Activated T-helper 17 cell treated with anti-CD3 and anti-CD28 coated beads, Interleukin-2, amount 50 U/mL, for 72 hours (primary cell): ENCODE data around the gene SLC14A1. TPM values are rescaled to one million over a fixed set of nuclear protein-coding genes. Genes with fewer than 3 reads are reported as not detected.

Experiments used
- ATAC-seq: fragments of 150-1000 bp; cut with Tn5 transposase; replicated peaks from 2 replicates; pipeline ENCODE4 v1.10.0; 2021; ENCODE audit warnings: mild to moderate bottlenecking, moderate library complexity
- H3K27ac Mint-ChIP-seq: one replicate; pipeline ENCODE4 v1.8.0; 2022; ENCODE audit warnings: mixed read lengths
- H3K27me3 Mint-ChIP-seq: one replicate; pipeline ENCODE4 v1.8.0; 2022; ENCODE audit warnings: mixed read lengths
- H3K36me3 Mint-ChIP-seq: one replicate; pipeline ENCODE4 v1.8.0; 2022; ENCODE audit warnings: low read depth, mild to moderate bottlenecking, mixed read lengths
- H3K4me1 Mint-ChIP-seq: one replicate; pipeline ENCODE4 v1.8.0; 2022; ENCODE audit warnings: mixed read lengths
- H3K4me3 Mint-ChIP-seq: one replicate; pipeline ENCODE4 v1.8.0; 2022; ENCODE audit warnings: mild to moderate bottlenecking, mixed read lengths
- H3K9me3 Mint-ChIP-seq: one replicate; pipeline ENCODE4 v1.8.0; 2022; ENCODE audit warnings: mixed read lengths
- total RNA-seq, 2 donors: library from RNA; stranded (reverse); gene quantifications; one replicate each; pipeline ENCODE4 v1.2.3, GENCODE V29; 2022

The SLC14A1 gene
- total RNA-seq, 2 donors from 2014 or later, result 0.17 to 1.1 TPM

DNA sequence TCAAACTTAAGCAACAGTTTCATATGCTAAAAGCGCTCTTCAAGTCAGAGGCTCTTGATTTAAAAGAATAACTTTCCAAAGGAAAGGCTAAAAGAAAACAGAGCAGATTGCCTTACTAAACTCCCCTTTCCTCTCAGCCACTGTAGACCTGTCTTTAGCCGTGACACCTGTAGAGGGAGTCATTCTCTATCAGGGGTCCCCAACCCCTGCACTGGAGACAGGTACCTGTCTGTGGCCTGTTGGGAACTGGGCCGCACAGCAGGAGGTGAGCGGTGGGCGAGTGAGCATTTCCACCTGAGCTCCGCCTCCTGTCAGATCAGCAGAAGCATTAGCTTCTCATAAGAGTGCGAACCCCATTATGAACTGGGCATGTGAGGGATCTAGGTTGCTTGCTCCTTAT lies 9.6 kb downstream of the SLC14A1 start:
- no peak overlapping the region for H3K27ac Mint-ChIP-seq
- no peaks in the 10 kb centered on the region for H3K9me3 Mint-ChIP-seq

DNA sequence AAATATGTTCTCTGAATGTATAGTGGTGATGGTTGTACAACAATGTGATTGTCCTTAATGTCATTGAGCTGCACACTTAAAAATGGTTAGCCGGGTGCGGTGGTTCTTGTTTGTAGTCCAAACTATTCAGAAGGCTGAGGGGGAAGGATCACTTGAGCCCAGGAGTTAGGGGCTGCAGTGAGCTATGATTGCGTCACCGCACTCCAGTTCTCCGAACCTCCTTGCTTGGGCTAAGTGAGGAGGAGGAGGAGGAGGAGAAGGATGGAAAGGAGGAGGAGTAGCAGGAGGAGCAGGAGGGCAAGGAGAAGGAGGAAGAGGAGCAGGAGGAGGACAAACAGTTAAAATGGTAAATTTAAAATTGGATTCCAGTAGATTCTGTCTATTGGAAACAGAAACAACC lies 10.5 kb downstream of the SLC14A1 start:
- ATAC-seq, result no peak
- no peaks in the 10 kb centered on the region for H3K9me3 Mint-ChIP-seq
- H3K4me3 Mint-ChIP-seq, result no peak overlapping the region
- H3K27ac Mint-ChIP-seq, result no peak overlapping the region
- no peaks in the 10 kb centered on the region for H3K36me3 Mint-ChIP-seq
- no peaks in the 10 kb centered on the region for H3K27me3 Mint-ChIP-seq
- no peaks in the 10 kb centered on the region for H3K4me1 Mint-ChIP-seq

More for the DNA sequence above, 9.6 kb downstream of the SLC14A1 start:
- no peaks in the 10 kb centered on the region for H3K4me1 Mint-ChIP-seq
- no peak overlapping the region for H3K4me3 Mint-ChIP-seq
- H3K27me3 Mint-ChIP-seq, result no peaks in the 10 kb centered on the region
- no peaks in the 10 kb centered on the region for H3K36me3 Mint-ChIP-seq
- no peak for ATAC-seq

DNA sequence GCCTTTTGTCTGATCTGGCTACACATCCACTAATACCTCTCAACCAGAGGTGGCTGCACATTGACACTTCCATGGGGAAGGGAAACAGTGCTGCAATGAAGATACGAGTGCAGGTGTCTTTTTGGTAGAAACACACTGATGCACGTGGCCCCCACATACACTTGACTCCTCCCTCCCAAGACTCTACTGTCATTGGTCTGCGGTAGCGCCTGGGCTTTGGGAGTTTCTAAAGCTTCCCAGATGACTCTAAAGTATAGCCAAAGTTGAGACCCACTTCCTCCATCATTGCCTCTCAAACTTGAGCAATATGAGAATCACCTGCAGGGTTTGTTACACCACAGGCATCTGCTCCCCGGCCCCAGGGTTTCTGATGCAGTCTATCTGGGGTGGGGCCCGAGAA lies 11.0 kb downstream of the SLC14A1 start:
- no peaks in the 10 kb centered on the region for H3K4me1 Mint-ChIP-seq
- no peaks in the 10 kb centered on the region for H3K36me3 Mint-ChIP-seq
- no peaks in the 10 kb centered on the region for H3K27me3 Mint-ChIP-seq
- no peak overlapping the region for H3K4me3 Mint-ChIP-seq
- no peak overlapping the region for H3K27ac Mint-ChIP-seq
- H3K9me3 Mint-ChIP-seq, result no peaks in the 10 kb centered on the region
- no peak for ATAC-seq

DNA sequence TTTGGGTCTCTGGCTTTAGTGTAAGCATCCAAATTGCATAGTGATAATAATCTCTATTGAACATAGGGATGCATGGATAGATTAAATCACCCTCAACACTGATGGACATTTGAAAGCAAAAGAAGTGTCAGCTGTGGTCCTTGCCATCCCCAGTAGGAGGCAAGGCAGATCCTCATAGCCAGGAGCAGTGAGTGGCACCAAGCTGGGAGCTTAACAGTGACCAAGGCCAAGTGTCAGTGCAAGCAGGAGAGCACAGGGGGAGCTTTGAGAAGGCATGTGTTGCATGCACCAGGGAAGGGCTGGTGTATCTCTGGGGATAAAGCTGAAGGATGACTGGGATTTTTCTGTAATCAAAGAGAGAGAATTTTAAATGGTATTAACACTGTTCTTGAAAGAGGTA lies 14.7 kb downstream of the SLC14A1 start:
- no peak for ATAC-seq
- H3K9me3 Mint-ChIP-seq, result no peaks in the 10 kb centered on the region
- no peaks in the 10 kb centered on the region for H3K36me3 Mint-ChIP-seq
- no peaks in the 10 kb centered on the region for H3K27me3 Mint-ChIP-seq
- no peak overlapping the region for H3K27ac Mint-ChIP-seq
- no peak overlapping the region for H3K4me3 Mint-ChIP-seq
- H3K4me1 Mint-ChIP-seq, result no peaks in the 10 kb centered on the region

DNA sequence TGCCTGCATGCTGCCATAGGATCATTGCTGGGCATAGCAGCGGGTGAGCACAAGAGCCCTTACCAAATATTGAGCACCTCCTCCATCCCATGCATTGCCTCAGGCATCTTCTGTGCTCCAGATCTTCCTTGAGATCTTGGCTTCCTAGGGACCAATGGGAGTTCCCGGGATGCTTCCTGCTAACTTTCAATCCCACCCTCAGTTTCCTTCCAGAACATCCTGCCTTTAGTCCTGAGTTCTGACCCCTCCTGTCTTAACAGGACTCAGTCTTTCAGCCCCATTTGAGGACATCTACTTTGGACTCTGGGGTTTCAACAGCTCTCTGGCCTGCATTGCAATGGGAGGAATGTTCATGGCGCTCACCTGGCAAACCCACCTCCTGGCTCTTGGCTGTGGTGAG lies 15.3 kb downstream of the SLC14A1 start:
- H3K27ac Mint-ChIP-seq, result no peak overlapping the region
- H3K27me3 Mint-ChIP-seq, result no peaks in the 10 kb centered on the region
- no peak for ATAC-seq
- no peak overlapping the region for H3K4me3 Mint-ChIP-seq
- H3K4me1 Mint-ChIP-seq, result no peaks in the 10 kb centered on the region
- no peaks in the 10 kb centered on the region for H3K36me3 Mint-ChIP-seq
- H3K9me3 Mint-ChIP-seq, result no peaks in the 10 kb centered on the region

DNA sequence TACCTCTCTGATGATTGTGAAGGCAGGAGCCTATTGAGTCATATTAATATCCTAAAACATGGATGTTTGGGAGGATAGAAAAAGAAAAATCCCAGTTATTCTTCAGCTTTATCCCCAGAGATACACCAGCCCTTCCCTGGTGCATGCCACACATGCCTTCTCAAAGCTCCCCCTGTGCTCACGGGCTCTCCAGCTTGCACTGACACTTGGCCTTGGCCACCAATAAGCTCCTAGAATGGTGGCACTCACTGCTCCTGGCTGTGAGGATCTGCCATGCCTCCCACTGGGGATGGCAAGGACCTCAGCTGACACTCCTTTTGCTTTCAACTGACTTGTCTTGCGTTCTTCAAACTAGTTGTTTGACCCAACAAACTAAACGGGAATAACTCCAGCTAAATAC lies 15.9 kb downstream of the SLC14A1 start:
- no peak overlapping the region for H3K27ac Mint-ChIP-seq
- no peaks in the 10 kb centered on the region for H3K4me1 Mint-ChIP-seq
- H3K9me3 Mint-ChIP-seq, result no peaks in the 10 kb centered on the region
- no peak overlapping the region for H3K4me3 Mint-ChIP-seq
- H3K36me3 Mint-ChIP-seq, result no peaks in the 10 kb centered on the region
- no peak for ATAC-seq
- no peaks in the 10 kb centered on the region for H3K27me3 Mint-ChIP-seq

DNA sequence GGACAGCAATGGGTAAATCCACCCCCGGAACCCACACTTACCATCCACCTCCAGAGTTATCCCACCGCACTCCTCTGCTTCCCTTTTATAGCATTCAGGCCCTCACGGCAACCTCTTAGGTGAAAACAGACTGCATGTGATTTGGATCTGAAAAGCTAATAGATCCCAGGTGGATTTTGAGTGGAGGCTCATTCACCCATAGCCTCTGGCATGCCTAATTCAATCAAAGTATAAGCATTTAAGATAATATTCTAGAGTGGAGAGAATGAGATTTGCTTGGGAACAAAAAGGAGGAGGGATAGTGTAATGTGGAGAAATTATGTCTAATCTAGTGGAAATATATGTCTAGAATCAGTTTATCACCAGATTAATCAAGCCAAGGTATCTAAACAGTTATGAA lies 17.1 kb downstream of the SLC14A1 start:
- H3K27ac Mint-ChIP-seq, result no peak overlapping the region
- H3K36me3 Mint-ChIP-seq, result no peaks in the 10 kb centered on the region
- ATAC-seq, result no peak
- no peaks in the 10 kb centered on the region for H3K9me3 Mint-ChIP-seq
- H3K4me1 Mint-ChIP-seq, result no peaks in the 10 kb centered on the region
- no peak overlapping the region for H3K4me3 Mint-ChIP-seq
- H3K27me3 Mint-ChIP-seq, result no peaks in the 10 kb centered on the region

DNA sequence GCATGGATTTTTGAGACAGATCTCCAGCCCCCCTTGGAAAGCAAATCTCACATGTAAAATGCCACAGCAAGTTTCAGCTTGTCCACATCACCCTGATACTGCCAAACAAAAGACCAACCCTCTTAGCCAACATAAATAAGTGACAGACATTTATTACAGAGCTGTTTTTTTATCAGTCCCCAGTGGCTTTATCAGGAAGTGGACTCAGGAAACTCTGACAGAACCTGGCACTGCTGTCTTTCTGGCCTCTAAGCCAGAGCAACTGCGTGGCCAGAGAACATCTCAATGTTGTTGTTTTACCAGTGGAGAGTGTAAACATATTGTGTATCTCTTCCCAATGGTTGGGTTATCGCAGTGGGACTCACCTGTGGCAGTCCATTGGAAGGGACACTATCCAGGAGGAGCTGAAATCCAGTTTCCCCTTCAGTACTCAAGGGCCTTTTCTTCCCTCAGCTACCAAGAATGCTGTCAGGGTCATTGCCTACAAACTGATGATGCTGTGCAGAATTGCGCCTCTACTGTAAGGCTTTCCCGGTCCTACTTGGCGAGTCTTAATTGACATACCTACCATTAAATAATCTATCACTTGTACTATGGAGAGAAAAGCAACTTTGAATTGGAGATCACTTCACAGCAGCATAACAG lies 22.0 kb downstream of the SLC14A1 start:
- no peaks in the 10 kb centered on the region for H3K36me3 Mint-ChIP-seq
- no peak overlapping the region for H3K27ac Mint-ChIP-seq
- no peaks in the 10 kb centered on the region for H3K27me3 Mint-ChIP-seq
- no peak overlapping the region for H3K4me3 Mint-ChIP-seq
- no peak for ATAC-seq
- H3K9me3 Mint-ChIP-seq, result no peaks in the 10 kb centered on the region
- no peaks in the 10 kb centered on the region for H3K4me1 Mint-ChIP-seq

DNA sequence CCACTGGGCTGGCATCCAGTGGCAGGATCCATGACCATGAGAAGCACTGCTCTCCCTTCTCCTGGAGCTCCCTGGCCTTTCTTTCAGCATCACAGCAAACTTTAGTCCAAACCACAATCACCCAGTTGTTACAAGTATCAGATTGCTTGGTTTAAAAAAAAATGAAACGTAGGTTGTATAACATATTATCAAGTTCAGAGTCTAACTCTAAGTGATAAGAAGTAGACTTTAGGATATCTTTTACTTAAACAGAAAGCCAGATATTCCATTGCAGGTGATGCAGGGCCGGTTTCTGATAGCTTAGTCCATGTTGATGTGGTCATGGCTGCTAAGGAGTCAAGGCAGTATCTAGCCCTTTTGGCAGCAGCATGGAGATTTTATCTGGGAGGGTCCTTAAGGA lies 24.5 kb downstream of the SLC14A1 start:
- Mint-ChIP-seq H3K4me3 (no peak overlapping the region), H3K4me1 (no peaks in the 10 kb centered on the region), H3K9me3 (no peaks in the 10 kb centered on the region), H3K27me3 (no peaks in the 10 kb centered on the region), H3K36me3 (no peaks in the 10 kb centered on the region), H3K27ac (no peak overlapping the region)
- ATAC-seq, result no peak

DNA sequence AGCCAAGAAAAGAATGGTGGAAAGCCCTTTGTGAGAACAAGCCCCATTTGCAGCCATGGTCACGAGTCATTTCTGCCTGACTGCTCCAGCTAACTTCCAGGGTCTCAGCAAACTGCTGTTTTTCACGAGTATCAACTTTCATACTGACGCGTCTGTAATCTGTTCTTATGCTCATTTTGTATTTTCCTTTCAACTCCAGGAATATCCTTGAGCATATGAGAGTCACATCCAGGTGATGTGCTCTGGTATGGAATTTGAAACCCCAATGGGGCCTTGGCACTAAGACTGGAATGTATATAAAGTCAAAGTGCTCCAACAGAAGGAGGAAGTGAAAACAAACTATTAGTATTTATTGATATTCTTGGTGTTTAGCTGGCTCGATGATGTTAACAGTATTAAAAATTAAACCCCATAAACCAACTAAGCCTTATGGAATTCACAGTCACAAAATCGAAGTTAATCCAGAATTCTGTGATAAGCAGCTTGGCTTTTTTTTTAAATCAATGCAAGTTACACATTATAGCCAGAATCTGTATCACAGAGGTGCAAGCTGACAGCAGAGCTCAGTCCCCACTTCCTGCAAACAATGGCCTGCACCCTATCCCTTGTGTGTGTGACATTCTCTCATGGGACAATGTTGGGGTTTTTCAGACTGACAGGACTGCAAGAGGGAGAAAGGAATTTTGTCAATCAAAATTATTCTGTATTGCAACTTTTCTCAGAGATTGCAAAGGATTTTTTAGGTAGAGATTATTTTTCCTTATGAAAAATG lies 26.1 kb downstream of the SLC14A1 start:
- H3K4me3 Mint-ChIP-seq, result no peak overlapping the region
- ATAC-seq, result no peak
- H3K4me1 Mint-ChIP-seq, result peaks cover 6% of the 10 kb centered on the region
- H3K36me3 Mint-ChIP-seq, result no peaks in the 10 kb centered on the region
- peaks cover 4% of the 10 kb centered on the region for H3K9me3 Mint-ChIP-seq
- peaks cover 14% of the 10 kb centered on the region for H3K27me3 Mint-ChIP-seq
- H3K27ac Mint-ChIP-seq, result no peak overlapping the region

DNA sequence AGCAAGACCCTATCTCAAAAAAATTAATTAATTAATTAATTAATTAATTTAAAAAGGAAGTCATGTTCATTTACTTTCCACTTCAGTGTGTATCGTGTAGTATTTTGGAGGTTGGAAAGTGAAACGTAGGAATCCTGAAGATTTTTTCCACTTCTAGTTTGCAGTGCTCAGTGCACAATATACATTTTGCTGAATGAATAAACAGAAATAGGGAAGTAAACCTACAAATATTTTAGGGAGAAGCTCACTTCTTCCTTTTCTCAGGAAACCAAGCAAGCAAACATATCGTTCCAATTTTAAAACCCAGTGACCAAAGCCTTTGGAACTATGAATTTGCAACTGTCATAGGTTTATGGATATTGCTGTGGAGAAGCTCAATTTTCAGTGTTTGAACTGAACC lies 27.8 kb downstream of the SLC14A1 start:
- Mint-ChIP-seq H3K9me3 (peaks cover 4% of the 10 kb centered on the region), H3K36me3 (no peaks in the 10 kb centered on the region), H3K27ac (no peak overlapping the region), H3K4me3 (no peak overlapping the region), H3K4me1 (peaks cover 6% of the 10 kb centered on the region), H3K27me3 (peaks cover 18% of the 10 kb centered on the region)
- ATAC-seq, result no peak

DNA sequence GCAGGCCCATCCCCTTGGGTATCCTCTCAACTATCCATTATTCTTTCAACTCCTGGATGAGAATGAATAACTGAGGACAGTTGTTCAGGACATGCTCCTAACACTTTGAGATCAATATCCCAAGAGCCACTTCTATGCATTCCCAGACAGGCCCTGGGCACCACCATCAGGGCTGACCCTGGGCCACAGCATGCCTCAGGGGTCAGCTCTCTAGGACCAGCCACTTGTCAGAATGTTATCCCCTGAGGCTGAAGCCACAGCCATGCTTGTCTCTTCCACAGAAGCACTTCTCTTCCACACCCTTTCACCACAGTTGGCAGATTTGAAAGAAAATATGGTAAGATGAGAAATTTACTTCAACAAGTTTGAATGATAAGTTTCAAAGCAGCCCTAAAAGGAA lies 28.7 kb downstream of the SLC14A1 start:
- H3K27me3 Mint-ChIP-seq, result peaks cover 21% of the 10 kb centered on the region
- H3K27ac Mint-ChIP-seq, result no peak overlapping the region
- H3K4me3 Mint-ChIP-seq, result no peak overlapping the region
- no peaks in the 10 kb centered on the region for H3K36me3 Mint-ChIP-seq
- H3K4me1 Mint-ChIP-seq, result peaks cover 6% of the 10 kb centered on the region
- ATAC-seq, result no peak
- peaks cover 4% of the 10 kb centered on the region for H3K9me3 Mint-ChIP-seq

DNA sequence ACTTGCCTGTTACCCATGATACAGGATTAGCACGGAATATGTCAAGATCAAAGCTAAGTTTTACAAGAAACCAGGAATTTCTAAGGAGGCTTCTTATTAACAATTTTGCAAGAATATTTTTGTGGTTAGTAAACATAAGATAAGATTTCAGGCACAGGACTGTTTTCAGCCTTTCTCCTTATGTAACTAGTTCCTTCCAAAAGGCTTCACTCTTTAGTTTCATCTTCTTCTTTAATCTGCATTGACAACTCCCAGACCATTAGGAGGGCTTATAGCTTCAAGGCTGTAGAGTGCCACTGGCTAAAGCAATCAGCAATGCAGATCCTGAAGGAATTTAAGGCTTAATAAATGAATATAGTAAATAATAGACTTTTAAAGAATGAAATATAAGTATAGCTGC lies 29.3 kb downstream of the SLC14A1 start:
- no peak overlapping the region for H3K4me3 Mint-ChIP-seq
- H3K9me3 Mint-ChIP-seq, result peaks cover 4% of the 10 kb centered on the region
- no peaks in the 10 kb centered on the region for H3K36me3 Mint-ChIP-seq
- H3K27me3 Mint-ChIP-seq, result peaks cover 21% of the 10 kb centered on the region
- peaks cover 6% of the 10 kb centered on the region for H3K4me1 Mint-ChIP-seq
- ATAC-seq, result no peak
- no peak overlapping the region for H3K27ac Mint-ChIP-seq

DNA sequence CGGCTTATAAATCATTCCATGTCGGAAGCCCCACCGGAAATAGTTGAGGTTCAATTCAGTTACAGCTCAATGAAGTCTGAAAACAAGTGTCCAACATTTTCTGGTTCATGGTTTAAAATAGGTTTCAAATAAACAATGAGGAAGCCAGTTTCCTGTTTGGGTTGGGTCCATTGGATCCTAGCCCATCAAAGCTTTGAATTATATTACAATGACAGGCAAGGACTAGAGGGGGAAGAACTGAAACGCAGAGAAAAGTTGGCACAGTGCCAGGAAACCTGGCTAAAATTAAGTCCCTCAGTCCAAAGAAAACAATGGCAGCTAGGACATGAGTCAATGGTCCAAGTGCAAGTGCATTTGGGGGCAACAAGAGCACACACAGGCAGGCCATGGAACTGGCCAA lies 32.0 kb downstream of the SLC14A1 start:
- Mint-ChIP-seq H3K4me3 (no peak overlapping the region), H3K36me3 (no peaks in the 10 kb centered on the region)

DNA sequence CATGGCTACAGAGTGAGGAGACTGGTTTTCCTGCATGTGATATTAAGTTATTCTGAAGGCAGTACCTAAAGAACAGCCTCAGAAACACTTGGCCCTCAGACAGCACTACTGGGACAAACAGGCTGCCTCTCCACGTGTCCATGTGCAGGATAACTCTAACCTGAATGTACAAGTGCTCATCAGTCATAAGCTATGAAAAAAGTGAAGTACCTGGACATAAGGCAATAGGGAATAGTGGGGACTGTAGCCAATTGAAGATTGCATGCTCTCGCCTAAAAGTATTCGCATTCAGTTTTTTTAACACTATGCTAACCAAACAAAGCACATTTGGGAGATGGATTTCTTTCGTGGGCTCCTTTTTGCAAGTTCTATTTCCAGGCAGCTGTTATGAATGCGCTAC lies 33.0 kb downstream of the SLC14A1 start:
- Mint-ChIP-seq H3K36me3 (no peaks in the 10 kb centered on the region), H3K4me1 (peaks cover 11% of the 10 kb centered on the region), H3K27me3 (peaks cover 26% of the 10 kb centered on the region), H3K9me3 (peaks cover 4% of the 10 kb centered on the region), H3K27ac (no peak overlapping the region), H3K4me3 (no peak overlapping the region)
- ATAC-seq, result no peak

More for the DNA sequence above, 32.0 kb downstream of the SLC14A1 start:
- peaks cover 11% of the 10 kb centered on the region for H3K4me1 Mint-ChIP-seq
- no peak for ATAC-seq
- no peak overlapping the region for H3K27ac Mint-ChIP-seq
- peaks cover 4% of the 10 kb centered on the region for H3K9me3 Mint-ChIP-seq
- peaks cover 26% of the 10 kb centered on the region for H3K27me3 Mint-ChIP-seq
